HG03354 (cell line): ENCODE data around the gene UTP15.

ENCODE experiments used
- ATAC-seq: cut with Tn5 transposase; IDR thresholded peaks from one replicate; pipeline ENCODE4 v1.9.1; 2021; ENCODE audit warnings: mild to moderate bottlenecking; ENCODE audit not compliant: unreplicated experiment, poor library complexity, severe bottlenecking

UTP15 gene, protein sequence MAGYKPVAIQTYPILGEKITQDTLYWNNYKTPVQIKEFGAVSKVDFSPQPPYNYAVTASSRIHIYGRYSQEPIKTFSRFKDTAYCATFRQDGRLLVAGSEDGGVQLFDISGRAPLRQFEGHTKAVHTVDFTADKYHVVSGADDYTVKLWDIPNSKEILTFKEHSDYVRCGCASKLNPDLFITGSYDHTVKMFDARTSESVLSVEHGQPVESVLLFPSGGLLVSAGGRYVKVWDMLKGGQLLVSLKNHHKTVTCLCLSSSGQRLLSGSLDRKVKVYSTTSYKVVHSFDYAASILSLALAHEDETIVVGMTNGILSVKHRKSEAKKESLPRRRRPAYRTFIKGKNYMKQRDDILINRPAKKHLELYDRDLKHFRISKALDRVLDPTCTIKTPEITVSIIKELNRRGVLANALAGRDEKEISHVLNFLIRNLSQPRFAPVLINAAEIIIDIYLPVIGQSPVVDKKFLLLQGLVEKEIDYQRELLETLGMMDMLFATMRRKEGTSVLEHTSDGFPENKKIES

DNA sequence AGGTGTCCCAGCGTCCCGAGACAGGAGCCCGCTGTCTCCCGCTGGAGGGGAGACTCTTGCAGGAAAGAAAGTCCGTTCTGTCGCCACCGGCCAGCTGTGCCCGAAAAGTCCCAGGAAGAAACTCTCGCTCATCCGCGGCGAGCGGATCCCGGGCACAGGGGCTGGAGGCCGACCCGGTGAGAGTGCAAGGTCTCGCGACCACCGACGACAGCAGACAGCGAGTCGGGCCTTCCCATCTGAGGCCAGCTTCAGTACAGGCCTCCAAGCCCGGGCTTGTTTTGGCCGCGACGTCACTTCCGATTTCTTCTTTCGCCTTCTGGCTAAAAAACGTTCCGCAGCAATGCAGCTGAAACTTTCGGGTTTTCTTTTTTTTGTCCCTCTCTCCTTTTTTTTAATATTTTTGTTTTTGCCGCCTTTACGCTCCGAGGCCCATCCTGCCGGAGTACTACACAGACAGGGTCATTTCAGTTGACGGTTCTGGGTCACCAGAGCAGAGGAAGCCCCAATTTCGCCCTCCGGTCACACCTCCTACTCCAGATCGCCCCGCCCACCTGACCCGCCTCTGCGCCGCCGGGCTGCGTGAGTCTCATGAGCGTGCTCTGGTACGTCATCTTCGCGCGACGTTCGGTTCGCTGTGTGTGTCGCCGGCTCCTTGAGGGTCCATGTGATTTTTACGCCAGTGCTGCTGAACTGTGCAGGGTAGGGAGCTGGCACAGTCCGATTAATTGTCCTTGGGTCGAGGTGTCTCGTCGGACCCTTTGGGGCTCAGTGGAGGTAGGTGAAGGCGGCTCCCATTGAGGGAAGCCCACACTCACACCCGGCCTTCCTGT, at the start of gene UTP15, which contains the start of gene ANKRA2:
UTP15 (plus strand) TSS at position 605 of the 830 bp plus-strand sequence. CDS start 1,602 bp downstream, outside the sequence.
ANKRA2 (minus strand) TSS at position 501 of the 830 bp plus-strand sequence. CDS start 2,758 bp downstream, outside the sequence.
- ATAC-seq: peak; percentile 95

DNA sequence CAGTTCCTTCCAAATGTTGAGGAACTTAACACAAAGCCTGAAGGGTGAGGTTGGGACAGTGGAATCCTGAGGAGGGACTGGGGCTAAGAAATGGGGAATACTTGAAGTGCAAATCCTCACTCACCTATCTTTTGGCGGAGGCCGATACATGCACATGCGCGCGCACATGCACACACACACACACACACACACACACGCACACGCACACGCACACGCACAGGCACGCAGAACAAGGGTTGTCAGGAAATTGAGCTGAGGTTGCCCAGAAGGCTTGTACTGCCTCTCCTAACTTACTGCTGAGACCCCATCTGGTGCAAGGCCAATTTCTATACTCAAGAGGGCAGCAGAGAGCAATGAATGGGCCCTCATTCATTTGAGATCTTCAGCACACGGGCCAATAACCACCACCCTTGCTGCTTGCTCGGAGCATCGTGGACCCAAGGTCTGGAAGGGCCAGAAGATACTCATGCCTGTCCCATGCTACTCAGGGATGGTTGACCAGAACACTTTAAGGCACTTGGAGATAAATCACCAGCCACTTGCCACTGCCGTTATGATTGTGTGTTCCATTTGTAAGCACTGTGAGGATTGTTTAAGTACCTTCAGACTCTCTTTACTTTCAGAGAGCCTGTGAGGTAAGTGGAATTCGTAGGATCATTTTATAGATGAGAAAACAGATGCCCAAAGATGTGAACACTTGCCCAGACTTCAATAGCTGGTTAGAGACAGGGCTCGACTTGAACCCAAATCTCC, 45.8 kb upstream of the UTP15 start:
- ATAC-seq: peak; percentile 99

DNA sequence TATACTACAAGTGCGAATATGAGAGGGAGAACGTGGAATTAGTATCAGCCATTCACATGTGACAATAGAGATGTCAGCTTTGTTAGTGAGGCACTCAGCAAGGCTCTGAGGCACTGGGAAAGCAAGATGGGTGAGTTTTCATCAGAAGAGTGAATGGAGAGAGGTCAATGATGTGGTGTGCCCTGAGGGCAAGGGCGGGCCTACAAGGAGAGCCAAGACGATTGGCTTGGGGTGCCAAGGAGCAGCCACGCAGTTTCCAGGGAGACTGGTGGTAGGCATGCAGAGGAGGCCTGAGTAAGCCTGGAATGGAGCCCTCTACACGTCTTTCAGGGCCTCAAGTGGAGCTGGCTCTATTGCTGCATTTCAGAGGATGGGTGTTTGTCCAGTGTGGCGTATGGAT, 42.6 kb upstream of the UTP15 start:
- ATAC-seq: no peak

DNA sequence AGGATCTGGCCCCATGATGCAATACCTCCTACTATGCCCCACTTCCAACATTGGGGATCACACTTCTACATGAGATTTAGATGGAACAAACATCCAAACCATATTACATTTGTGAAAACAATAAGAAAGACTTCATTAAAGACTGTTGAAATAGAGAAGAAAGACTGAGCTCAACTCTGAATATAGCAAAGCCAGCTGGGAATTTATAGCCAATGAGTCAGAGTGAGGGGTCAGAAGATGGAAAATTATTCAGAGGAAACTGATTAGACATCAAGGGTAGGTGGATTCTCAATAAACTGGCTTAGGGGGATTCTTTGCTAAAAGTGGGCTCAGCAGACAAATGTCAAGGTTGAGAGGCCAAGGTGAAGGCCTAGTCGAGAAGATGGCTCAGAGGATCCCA, 41.7 kb upstream of the UTP15 start:
- ATAC-seq: no peak

DNA sequence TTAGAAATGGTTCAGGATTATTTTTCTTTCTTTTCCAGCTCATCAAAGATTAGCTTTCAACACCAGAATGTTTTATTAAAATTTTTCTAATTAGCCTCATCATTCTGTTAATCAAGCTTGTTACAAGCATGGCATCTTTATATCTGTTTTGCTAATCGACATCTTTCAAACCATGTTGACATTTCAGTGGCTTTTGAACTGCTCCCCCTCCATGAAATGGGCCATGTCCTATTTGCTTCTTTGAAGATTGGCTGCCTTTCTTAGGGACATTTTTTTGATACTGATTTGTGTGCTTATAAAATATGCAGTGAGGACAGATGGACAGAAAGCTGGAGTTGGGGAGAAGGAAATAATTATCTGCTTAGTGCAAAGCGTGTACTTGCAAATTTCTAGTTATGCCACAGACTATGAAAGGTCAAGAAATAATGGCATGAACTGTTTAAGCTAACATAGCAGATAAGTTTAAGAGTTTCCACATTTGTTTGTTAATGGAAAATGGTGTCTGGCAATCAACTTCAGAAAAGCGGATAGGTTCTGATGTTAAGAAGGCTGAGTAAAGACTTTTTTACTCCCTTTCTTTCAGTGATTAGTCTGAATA, 39.8 kb upstream of the UTP15 start:
- no peak for ATAC-seq

DNA sequence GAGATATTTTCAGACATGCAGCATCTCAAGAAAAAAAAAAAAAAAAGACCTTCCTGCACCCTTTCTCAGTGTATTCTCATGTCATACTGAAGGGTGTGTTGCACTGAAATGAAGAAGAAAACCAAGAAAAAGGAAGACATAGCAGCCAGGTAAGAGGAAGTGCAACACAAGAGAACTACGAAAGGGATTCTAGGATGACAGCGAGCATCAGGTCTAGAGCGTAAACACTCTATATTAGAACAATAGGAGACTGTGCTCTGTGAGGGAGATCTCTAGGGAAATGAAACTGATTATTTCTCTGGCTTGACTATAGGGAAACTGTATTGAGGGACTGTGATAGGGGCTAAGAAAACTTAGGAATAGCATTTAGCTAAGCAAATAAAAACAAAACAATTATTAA, 37.3 kb upstream of the UTP15 start:
- no peak for ATAC-seq

DNA sequence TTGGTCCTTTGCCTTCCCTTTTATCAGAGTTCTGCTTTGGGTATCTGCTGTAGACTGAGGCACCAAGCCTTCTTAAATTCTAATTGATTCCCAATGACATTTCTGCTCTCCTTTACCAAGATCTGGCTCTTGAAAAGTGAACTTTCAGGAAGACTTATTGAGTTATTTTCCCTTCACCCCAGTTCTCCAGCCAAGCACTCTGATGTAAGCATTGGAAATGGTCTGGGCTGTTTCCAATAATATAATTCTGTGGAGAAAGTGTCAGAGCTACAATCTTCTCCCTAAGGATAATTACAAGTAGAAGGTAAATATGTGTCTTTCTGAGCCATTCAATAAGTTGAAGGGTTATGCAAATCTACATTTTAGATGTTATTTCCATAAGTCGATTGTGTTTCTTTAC, 36.5 kb upstream of the UTP15 start:
- no peak for ATAC-seq

DNA sequence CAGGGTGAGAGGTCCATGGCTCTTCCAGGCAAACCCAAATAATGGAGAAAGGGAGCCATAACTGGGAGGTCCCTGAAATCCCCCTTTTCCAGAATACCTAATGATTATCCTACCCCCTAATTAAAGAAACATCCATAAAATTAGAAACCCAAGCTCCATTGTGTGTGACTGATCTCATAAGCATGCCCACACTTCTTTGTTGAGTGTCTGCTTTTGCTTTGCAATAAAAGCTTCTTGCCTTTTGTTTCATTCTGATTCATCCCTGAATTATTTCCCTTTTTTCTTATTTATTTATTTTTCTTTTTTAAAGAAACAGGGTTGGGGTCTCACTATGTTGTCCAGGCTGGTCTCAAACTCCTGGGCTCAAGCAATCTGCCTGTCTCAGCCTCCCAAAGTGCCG, 34.2 kb upstream of the UTP15 start:
- no peak for ATAC-seq

DNA sequence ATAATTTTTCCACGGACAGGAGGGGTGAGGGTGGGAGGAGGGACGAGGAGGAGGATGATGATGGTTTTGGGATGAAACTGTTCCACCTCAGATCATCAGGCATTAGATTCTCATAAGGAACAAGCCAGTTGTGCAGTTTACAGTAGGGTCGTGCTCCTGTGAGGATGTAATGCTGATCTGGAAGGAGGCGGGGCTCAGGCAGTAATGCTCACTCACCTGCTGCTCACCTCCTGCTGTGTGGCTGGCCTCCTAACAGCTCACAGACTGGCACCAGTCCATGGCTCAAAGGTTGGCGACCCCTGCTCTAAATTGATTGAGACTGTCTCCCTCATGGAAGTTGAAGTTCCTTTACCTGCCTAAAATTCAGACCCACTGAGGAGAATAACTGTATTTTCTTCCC, 33.3 kb upstream of the UTP15 start:
- no peak for ATAC-seq

DNA sequence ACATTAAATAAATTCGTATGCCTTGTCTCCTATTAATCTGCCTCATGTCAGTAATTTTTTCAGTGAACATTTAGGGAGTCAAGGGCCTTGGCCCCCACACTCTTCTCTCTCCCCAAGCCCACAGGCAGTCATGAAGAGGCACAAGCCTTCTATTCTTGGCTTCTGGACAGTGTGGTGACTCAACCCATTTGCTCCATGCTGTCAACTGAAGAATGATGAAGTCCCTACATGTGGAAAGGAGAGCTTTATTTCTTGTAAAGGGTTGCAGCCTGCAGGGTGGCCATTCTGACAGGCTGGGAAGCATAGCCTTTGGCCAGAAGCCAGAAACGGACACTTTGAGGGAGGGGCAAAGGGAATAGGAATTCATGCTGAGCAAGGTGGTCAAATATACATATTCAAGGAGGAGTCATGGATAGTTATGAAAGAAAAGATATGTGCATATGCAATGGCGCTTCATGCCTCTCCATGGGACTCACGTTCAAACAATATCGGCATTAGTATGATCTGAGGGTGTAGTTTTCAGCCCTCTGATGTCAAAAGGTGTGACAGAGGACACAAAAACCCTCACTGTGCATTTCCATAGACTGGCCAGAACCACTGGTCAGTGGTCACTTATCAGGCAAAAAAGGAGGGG, 31.4 kb upstream of the UTP15 start:
- no peak for ATAC-seq

DNA sequence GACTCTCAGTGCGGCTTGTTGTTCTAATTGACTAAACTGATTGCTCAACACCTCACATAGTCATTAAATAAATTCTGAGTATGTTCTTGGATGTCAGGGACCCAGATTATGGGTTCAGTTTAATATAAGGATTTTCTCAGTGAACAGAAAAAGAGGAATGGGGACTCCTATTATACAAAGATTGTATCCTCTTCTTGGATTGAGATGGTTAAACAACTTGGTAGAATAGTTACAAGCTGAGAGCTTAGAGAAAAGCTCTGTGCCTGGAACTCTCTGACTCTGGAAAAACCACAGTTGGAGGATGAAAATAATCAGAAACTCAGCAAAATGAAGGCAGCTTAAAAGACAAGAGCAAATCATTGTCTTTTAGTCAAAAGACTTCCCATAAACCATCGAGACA, 30.6 kb upstream of the UTP15 start:
- no peak for ATAC-seq

DNA sequence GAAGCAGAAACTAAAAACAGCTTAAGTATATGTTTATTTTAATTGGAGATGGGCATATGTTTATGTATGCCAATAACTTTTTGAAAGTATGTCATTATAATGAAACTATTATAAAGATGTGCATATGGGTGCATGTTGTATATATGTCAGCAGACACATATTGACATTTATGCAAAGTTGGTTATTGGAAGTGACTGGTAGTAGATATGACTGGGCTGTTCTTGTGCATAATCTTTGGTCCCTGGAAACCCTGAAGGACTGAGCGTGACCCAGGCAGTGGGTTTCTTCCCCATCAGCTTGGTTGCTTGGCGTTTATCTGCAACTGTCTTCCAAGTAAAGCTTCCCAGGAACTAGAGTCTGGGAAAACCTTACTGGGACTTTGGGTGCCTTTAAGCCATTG, 25.8 kb upstream of the UTP15 start:
- ATAC-seq: no peak

DNA sequence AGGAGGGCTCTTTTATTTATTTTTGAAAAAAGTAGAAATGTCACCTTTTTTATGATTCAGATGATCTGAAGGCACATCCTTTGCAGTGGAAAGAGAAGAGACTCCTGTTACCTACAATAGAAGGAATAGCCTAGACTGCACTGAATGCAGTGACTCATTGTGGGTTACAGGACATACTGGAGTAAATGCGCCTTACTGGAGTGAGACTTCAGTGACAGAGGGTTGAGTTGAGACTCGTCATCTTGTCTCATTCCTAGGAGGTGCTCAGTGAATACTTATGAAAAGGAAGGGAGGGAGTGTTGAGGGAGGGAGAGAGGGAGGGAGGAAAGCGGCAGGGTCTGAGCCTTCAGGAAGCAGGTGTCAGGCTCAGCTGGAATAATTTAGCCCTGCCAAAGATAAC, 25.4 kb upstream of the UTP15 start:
- no peak for ATAC-seq

DNA sequence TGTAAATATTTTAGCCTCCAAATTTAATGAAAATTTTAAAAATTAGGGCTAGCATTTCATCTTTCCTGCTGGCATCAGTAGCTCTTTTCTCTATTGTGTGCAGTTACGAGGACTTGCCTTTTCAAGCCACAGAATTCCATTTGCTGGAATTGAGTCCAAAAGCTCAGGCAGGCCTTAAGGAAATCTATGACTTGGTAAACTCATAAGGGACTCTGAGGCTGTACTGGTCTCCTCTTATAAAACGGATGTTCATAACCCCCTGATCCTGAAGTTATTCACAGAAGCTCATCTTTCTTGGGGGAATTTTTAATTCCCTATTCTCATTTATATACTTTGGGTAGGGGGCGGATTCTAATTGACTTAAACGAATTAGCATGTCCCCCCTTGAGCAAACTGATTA, 23.5 kb upstream of the UTP15 start:
- no peak for ATAC-seq

DNA sequence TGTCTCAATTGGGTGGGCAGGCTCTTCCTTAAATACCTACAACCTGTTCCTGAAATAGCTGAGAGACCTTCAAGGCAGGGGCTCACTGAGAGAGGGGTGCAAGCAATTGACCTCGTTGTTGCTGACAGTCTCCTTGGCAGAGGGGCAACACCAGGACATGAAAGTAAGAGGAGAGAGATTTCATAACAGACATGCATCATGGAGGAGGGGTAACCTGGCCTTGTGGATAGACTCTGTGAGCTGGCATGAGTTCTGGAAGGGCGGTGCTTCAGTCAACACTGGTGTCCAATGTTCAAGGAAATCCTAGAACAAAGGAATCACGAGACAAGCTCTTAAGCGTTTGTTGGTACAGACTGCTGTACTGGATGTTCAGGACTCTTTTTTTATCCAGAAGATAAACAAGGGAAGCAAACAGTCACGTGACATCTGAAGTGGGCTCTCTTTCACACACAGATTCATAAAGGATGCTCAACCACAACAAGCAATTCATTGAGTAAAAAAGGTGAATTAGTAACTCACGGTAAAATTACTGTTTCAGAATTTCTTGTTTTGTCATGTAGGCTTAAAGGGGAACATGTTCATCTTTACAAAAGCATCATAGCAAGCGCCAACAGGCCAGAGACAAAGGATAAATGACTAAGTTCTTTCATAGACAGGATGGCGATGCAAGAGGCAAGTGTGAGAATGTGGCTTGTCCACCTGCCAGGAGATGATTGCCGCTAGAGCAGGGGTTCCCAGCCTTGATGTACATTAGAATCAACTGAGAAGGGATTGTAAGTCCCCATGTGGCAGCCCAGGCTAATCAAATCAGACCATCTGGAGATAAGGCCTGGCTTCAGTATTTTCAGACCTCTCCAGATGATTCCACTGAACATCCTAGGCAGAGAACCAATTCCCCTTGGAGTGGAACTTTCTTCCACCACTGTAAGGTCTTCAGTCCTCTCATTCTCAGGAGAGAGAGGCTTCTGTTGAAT, 20.8 kb upstream of the UTP15 start:
- ATAC-seq: no peak

DNA sequence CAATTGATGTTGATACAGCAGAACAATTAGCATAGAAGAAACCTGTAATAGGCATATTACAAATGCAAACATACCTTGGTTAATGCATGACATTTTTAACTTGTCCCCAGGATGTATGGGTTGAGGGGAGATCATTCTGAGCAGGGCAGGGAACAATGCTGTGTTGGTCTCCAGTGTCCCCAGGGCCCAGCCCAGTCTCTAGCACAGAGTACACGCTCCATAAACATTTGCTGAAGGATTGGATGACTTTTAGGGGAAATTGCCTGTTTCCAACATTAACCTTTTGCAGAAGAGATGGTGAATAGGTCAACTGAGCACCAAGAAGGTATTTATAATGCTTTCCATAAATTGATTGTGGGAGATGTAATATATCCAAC, 20.2 kb upstream of the UTP15 start:
- no peak for ATAC-seq

DNA sequence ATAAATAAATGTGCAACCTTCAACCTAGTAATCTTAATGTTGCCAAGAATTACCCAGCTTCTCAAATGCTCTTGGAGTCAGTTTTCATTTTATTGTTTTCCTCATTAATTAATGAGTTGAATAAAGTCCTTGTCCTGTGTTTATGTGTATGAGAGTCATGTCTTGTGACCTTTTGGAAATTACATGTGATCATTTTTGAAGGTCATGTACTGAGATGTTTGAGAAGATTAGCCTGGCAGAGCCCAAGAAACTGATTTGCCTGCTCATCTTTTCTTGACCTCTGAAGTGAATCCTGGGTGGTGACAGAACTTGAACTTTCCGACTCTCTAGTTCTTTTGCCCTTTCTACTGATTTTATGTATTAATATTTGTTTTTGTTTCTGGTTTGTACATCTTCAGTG, 15.5 kb upstream of the UTP15 start:
- ATAC-seq: no peak

DNA sequence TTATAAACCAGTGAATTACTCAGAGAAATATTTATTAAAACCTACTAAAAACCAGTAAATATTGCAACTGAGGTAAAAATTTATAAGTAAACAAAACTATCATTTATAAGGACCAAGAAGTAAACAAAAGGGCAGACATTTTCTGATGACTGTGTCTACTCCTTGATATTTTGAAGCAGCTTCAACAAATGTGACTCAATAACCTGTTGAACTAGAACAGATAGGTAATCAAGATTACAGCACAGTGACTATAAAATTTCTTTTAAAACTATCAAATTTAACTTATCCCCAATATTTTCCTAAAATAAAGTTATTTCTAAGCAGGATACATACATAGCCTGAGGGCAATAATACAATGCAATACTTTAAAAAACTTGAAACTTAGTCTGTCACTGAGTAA, 12.9 kb upstream of the UTP15 start:
- no peak for ATAC-seq
